GM19238 (cell line): ENCODE results near the gene CTSL.
"Not testable (repeated sequence)": the region's sequence is repeated elsewhere in the genome, so short reads cannot be mapped to it uniquely, and the experiment has no call there.

Source experiments
- DNase-seq: peaks from one replicate; pipeline ENCODE4 v3.0.0; 2011; ENCODE audit warnings: low spot score; ENCODE audit not compliant: insufficient read length

Gene CTSL

GRCh38 chr9:87751868-87752267 lies 25.9 kb downstream of the CTSL start:
- no peak for DNase-seq

DNA sequence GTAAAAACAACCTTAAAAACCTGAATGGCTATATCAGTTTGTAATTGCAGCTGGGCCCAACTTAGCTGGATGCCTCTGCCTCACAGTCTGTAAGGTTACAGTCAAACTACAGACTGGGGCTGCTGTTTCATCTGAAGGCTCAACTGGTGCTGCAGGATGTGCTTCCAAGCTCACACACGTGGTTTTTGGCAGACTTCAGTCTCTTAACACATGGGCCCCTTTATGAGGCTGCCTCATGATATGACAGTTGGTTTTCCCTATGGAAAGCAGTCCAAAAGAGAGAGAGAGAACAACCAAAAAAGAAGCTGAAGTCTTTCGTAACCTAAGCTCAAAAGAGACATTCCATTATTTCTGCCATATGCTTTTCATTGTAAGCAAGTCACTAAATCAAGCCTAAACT lies 27.4 kb downstream of the CTSL start:
- DNase-seq = no peak

- DNase-seq = not testable (repeated sequence)
Observed at GRCh38 chr9:87758330-87758729, 32.4 kb downstream of the CTSL start.

DNA sequence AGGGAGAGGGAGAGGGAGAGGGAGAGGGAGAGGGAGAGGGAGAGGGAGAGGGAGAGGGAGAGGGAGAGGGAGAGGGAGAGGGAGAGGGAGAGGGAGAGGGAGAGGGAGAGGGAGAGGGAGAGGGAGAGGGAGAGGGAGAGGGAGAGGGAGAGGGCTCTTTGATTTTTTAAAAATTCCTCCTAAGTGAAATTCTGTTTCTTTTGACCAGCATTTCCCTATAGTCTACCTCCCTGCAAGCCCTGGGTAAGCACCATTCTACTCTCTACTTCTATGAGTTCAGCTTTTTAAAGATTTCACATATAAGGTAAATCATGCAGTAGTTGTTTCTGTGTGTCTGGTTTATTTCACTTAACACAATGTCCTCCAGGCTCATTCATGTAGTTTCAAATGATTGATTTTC lies 34.1 kb downstream of the CTSL start:
- DNase-seq = not testable (repeated sequence)

GRCh38 chr9:87760529-87760928 lies 34.6 kb downstream of the CTSL start:
- DNase-seq = no peak

- no peak for DNase-seq
Observed at GRCh38 chr9:87763286-87763685, 37.4 kb downstream of the CTSL start.

- DNase-seq = no peak
Observed at GRCh38 chr9:87765521-87765920, 39.6 kb downstream of the CTSL start.

GRCh38 chr9:87766697-87767096 lies 40.8 kb downstream of the CTSL start:
- DNase-seq = no peak

DNA sequence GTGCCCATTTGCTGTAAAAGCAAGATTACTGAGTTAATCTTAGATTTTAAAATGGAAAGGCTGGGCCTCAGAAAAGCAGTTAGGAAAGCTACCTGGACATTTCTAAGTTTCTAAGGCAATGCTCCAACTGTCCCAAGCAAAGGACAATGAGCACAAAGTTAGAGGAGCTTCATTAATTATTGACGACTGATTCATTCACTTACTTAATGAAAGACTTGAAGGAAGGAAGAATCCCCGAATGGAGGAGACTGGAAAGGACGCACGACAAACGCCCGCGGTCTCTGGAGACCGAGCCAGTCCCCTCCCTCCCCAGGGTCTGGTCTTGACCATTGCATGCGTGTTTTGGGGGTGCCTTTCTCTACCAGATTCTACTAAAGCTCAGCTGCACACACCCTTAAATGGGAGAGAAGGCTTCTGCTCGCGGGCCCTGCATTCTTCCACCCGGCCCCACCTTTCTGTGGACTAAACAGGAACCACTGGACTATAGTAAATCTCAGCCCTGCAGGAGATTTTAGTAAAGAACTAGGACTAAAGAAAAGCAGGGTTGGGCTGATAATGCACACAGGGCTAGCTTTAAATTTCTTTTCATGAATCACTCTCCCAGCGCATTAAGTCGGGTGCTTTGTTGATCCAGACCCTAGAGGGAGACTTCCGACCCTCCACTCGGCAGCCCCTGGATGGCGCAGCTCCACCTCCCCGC lies 44.8 kb downstream of the CTSL start:
- DNase-seq = no peak

- no peak for DNase-seq
Observed at GRCh38 chr9:87771316-87772006, 45.5 kb downstream of the CTSL start.

DNA sequence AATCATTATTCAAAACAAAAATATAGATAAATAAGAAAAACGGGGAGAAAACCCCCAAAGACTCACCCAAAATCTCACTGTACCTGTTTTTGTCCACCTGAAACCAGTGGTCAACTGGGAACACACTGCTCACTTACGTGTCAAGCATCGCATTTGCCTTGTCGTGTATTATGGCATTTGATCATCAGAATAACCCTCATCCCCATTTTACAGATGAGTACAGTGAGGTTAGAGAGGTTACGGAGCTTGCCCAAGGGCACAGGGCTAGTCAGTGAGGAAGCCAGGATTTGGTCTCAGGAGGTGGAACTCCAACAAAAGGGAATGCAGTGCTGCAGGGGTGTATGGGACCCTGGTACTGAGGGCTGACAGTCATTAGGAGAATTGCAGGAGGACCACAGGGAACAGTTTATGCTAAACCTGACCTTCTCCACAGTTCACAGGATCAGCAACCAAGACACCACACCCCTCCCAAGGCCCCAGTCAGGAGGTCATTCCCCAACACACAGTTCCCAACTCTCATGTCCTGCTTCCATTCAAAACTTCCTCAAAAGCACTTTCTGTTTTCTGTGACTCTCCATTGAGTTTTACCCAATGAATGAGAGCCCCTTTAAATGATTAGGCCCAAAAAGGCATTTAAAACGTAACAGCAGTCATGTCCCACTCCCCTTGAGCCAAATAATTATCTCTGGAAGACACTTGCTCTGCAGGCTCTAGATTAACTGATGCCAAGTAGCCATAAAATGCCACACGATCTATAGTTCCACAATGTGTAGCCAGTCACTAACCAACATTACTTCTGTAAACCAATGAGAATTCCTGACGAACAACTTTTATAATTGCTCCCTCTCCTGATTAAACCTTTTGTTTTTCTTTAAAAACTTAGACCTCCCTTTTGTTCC lies 50.8 kb downstream of the CTSL start:
- DNase-seq = no peak

DNA sequence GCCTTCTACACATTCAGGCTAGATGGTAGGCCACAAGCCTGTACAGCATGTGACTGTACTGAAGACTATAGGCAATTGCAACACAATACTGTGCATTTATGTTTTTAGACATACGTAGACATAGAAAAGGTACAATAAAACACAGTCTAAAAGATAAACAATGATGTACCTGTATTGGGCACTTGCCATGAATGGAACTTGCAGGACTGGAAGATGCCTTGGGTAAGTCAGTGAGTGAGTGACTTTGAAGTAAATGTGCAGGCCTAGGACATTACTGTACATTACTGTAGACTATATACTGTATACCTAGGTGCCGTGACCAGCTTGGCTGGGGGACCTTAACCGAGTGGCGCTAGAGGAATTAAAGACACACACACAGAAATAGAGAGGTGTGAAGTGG lies 53.1 kb downstream of the CTSL start:
- no peak for DNase-seq
